ENCODE data around the gene TULP3. TPM values are rescaled to one million over a fixed set of nuclear protein-coding genes. Genes with fewer than 3 reads are reported as not detected.

TULP3 gene
- total and polyA plus RNA-seq, 2 of the 8 experiments (the other 6 are each of a cell fraction or from before 2014, with no cell fraction given), result 18.4 to 21.2 TPM

DNA sequence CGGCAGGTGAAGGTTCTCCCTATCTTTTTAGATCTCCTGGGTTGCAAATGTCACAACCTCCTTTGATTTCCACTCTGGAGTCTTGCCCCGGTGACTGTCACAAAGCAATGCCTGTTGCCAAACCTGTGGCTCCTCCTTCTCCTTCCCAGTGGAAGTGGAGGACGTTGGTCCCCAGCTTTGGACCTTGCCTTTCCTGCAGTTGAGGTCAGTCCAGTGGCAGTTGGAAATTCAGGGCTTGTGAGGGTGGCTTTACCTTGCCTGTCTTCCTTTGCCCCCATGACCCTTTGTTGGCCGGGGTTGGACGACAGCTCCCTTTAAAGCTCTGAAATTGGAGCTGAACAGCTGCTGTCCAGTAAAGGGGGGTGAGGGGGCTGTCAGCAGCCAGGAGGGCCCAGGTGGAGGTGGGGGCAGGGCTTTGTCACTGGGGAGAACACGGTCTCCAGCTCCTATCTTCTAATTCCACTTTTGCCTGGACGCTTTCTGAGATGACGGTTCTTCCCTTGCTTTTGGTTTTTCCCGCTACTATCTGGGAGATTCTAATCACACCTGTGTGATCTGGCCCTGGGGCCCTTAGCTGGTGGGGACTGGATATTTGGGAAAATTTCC lies 72.6 kb downstream of the TULP3 start:
- peaks cover 5 to 37% (median 20%) of the 10 kb centered on the region in 4 experiments for H3K4me1 ChIP-seq (replicated peaks in 1 of 4; ENCODE audit: control insufficient read depth in 3 of 4, insufficient read depth in 4 of 4, low read length in 3 of 4)
- H2AK5ac ChIP-seq (ENCODE audit: low read depth, low read length), result peak overlapping the region; percentile 67; the same call in 1 of the 2 replicates
- peak overlapping the region; percentile 93; the same call in 1 of the 2 replicates for H2BK20ac ChIP-seq (ENCODE audit: low read length)
- H2BK12ac ChIP-seq (ENCODE audit: low read depth, low read length), result peak overlapping the region; percentile 100; the same call in 1 of the 2 replicates
- peaks cover 5 to 11% of the 10 kb centered on the region in 2 experiments for H4K20me1 ChIP-seq (replicated peaks in 1 of 2; ENCODE audit: control insufficient read depth in 1 of 2, insufficient read depth in 2 of 2, low read length in 2 of 2)
- H3K4me3 ChIP-seq (ENCODE audit: extremely low read depth in 1 of 4, insufficient read depth in 2 of 4, low read depth in 3 of 4, low read length in 4 of 4), result peak overlapping the region in 2 of 4 experiments; percentile 29 to 49; a peak in 4 of 8 replicates
- H3K18ac ChIP-seq (ENCODE audit: extremely low read depth, low read length), result peak overlapping the region; percentile 79
- H2BK120ac ChIP-seq (replicated peaks; ENCODE audit: low read depth, low read length), result peak overlapping the region; percentile 86
- peak overlapping the region; percentile 46 for H4K5ac ChIP-seq (ENCODE audit: insufficient read length, low read depth, low read length)
- FAIRE-seq, result no peak
- peaks cover 26% of the 10 kb centered on the region for H3K23me2 ChIP-seq (ENCODE audit: low read depth, low read length)
- no peak overlapping the region for H3K9ac ChIP-seq (replicated peaks in 1 of 4; ENCODE audit: extremely low read depth in 1 of 4, low read depth in 3 of 4, low read length in 3 of 4)
- DNase-seq (ENCODE audit: low read depth in 1 of 2, low spot score in 2 of 2), result peak in 1 of 2 experiments; percentile 61
- peaks cover 0 to 6% (median 0%) of the 10 kb centered on the region in 4 experiments; a peak in 1 of 8 replicates for H3K36me3 ChIP-seq (ENCODE audit: control insufficient read depth in 2 of 4, insufficient read depth in 4 of 4, low read length in 3 of 4)
- CTCF ChIA-PET (ENCODE audit: partially characterized antibody), result interaction anchor here (0.5 to 1.9 kb wide), 8 partner anchors 10 to 117 kb away, joined by 3 to 7 read pairs (median 4); no protein-coding TSS in a partner anchor
- H3K79me2 ChIP-seq (ENCODE audit: control insufficient read depth in 1 of 2, insufficient read depth in 2 of 2, low read length in 2 of 2), result peaks cover 29 to 83% of the 10 kb centered on the region in 2 experiments
- peak overlapping the region; percentile 9 for H3K56ac ChIP-seq (replicated peaks; ENCODE audit: insufficient read length, low read depth, low read length)
- no peak overlapping the region for H3K14ac ChIP-seq (ENCODE audit: insufficient read length)
- H3K9me3 ChIP-seq (ENCODE audit: insufficient read depth in 2 of 2, low read depth in 1 of 2, low read length in 1 of 2), result no peaks in the 10 kb centered on the region
- H3K4ac ChIP-seq (replicated peaks; ENCODE audit: insufficient read length, low read depth, low read length), result peak overlapping the region; percentile 34
- peaks cover 0 to 6% (median 3%) of the 10 kb centered on the region in 4 experiments; a peak in 3 of 7 replicates for H3K27me3 ChIP-seq (replicated peaks in 1 of 4; ENCODE audit: control insufficient read depth in 3 of 4, extremely low read depth in 1 of 4, insufficient read depth in 3 of 4, low read length in 3 of 4)
- H4K91ac ChIP-seq (replicated peaks; ENCODE audit: insufficient read length, low read length), result peak overlapping the region; percentile 54
- peak overlapping the region; percentile 50; the same call in 1 of the 2 replicates for H3K27ac ChIP-seq (ENCODE audit: low read depth, low read length)
- 35% methylated on average over 8 of the region's 9 CpGs; no CpG with 5 or more reads in 1 of the 2 experiments for WGBS, 2 experiments (ENCODE audit: extremely low coverage in 1 of 2, insufficient coverage in 1 of 2, insufficient read length in 1 of 2, insufficient replicate concordance in 2 of 2, low coverage in 1 of 2, low lambda C conversion rate in 2 of 2, missing lambda C conversion rate in 1 of 2)
- H3K23ac ChIP-seq (ENCODE audit: insufficient read length), result no peak overlapping the region
- H3K4me2 ChIP-seq (ENCODE audit: insufficient read depth in 1 of 2, low read depth in 2 of 2, low read length in 2 of 2), result peak overlapping the region; percentile 71 to 99
- POLR2A ChIA-PET (ENCODE audit: partially characterized antibody), result interaction anchor here (0.6 to 6.1 kb wide), 27 partner anchors 8 to 169 kb away, joined by 3 to 37 read pairs (median 4); partner anchors contain the start of genes FKBP4 and TULP3
- H2AFZ ChIP-seq (ENCODE audit: low read length), result no peak overlapping the region
- peaks cover 10% of the 10 kb centered on the region; the same call in 1 of the 2 replicates for H3K79me1 ChIP-seq (ENCODE audit: low read depth, low read length)
- H4K8ac ChIP-seq (ENCODE audit: extremely low read depth, insufficient read depth, low read length), result no peak overlapping the region
- H2BK15ac ChIP-seq (ENCODE audit: low read length), result peak overlapping the region; percentile 10; the same call in 1 of the 2 replicates
- peak overlapping the region; percentile 100; the same call in 1 of the 2 replicates for H2BK5ac ChIP-seq (ENCODE audit: low read depth, low read length)
- TF ChIP-seq BRCA1 (IDR thresholded peaks at IDR 0.05; ENCODE audit: low read depth, low read length), result no peak
- no peak for TF ChIP-seq GTF2F1 (IDR thresholded peaks at IDR 0.05; ENCODE audit: borderline replicate concordance, low read depth, low read length)
- TF ChIP-seq ASH2L (IDR thresholded peaks at IDR 0.05; ENCODE audit: low read length), result peak; percentile 28
- 0 out of 4 replicates have a peak, but pooled peaks of 1 of the 2 experiments have one; percentile 8 for TF ChIP-seq HDAC2 (IDR thresholded peaks at IDR 0.05; ENCODE audit: borderline replicate concordance in 1 of 2, low read depth in 2 of 2, low read length in 2 of 2)
